Measurements from ENCODE around the gene PON2. TPM values are rescaled to one million over a fixed set of nuclear protein-coding genes. Genes with fewer than 3 reads are reported as not detected.

The PON2 gene
- total RNA-seq, 1 experiment from 2014 or later, result 34.3 TPM

DNA sequence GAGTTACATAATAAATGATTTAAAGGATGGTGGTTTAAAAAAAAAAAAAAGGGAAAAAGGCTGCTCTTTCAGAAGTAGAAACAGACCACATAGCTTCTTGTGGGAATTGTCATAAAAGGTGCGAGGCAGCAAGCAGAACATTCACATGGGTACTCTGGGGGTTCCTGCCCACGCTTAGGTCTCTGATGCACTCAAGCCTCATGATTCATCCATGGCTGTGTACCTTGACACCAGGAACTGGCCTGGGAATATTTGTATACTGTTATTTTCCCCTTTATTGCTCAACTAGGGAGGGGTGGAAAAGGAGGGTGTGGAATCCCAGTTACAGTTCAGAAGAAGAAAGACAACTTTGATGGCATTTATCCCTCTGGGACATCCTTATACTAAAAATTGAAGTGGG, 4.0 kb downstream of the PON2 start:
- H3K4me3 ChIP-seq (ENCODE audit: insufficient read depth, low read depth, low read length), result no peak overlapping the region
- H3K27me3 ChIP-seq (ENCODE audit: control insufficient read depth, insufficient read depth, low read length), result no peaks in the 10 kb centered on the region
- DNase-seq, result no peak
- H3K36me3 ChIP-seq (replicated peaks; ENCODE audit: control insufficient read depth, insufficient read depth, low read length), result no peaks in the 10 kb centered on the region; the same call in 1 of the 2 replicates

DNA sequence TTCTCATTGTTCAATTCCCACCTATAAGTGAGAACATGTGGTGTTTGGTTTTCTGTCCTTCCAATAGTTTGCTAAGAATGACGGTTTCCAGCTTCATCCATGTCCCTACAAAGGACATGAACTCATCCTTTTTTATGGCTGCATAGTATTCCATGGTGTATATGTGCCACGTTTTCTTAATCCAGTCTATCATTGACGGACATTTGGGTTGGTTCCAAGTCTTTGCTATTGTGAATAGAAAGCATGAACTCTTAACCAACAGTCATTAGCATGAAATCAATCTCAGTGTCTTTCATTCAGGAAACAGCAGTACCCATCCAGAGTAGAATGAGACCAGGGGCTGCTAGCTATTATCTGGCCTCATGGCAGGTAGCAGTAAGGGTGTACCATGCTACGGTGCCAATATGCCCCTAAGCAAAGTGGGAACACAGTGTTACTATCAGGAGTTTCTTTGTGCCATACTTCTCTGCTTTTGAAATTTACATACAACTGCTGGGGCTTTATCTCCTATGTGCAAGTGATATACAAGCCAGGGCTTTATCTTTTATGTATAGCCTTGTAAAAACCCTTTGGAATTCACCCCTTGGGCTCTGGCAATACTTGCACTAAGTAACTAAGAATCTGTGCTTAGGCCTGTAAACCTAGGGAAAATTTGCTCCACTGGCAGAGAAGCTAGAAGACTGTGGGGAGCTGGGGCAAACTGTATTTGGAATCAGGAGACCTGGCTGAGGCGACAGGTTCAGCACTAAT, 5.4 kb downstream of the PON2 start:
- Histone ChIP-seq H3K4me3 (ENCODE audit: insufficient read depth, low read depth, low read length) (no peak overlapping the region), H3K27me3 (ENCODE audit: control insufficient read depth, insufficient read depth, low read length) (no peaks in the 10 kb centered on the region), H3K36me3 (replicated peaks; ENCODE audit: control insufficient read depth, insufficient read depth, low read length) (no peaks in the 10 kb centered on the region; the same call in 1 of the 2 replicates)
- DNase-seq, result no peak

DNA sequence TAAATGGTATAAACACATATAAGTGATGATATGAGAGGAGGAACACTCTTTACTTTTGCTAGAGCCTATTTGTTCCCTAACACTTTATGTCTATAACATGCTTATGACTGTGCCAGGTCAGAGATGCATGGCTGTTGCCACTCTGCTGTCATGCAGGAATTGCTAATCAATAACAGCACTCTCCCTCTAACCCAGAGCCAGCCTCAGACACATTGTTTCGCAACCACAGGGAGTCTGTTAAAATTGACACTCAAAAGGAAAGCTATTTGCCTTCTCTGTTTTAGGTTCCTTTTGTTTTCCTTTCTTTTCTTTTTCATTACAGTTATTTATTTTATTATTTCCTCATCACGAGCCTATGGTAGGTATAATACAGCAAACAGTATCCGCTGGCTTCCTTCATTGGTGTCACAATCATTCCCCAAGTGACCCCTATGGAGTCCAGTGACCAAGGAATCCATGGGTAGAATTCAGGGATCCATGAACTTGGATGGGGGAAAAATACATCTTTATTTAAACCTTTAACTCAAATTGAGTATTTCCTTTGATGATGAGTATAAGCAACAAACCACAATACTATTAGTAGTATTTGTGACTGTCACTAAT, 6.8 kb downstream of the PON2 start:
- Histone ChIP-seq H3K27me3 (ENCODE audit: control insufficient read depth, insufficient read depth, low read length) (no peaks in the 10 kb centered on the region), H3K4me3 (ENCODE audit: insufficient read depth, low read depth, low read length) (no peak overlapping the region), H3K36me3 (replicated peaks; ENCODE audit: control insufficient read depth, insufficient read depth, low read length) (no peaks in the 10 kb centered on the region; the same call in 1 of the 2 replicates)
- peak; percentile 11 for DNase-seq

DNA sequence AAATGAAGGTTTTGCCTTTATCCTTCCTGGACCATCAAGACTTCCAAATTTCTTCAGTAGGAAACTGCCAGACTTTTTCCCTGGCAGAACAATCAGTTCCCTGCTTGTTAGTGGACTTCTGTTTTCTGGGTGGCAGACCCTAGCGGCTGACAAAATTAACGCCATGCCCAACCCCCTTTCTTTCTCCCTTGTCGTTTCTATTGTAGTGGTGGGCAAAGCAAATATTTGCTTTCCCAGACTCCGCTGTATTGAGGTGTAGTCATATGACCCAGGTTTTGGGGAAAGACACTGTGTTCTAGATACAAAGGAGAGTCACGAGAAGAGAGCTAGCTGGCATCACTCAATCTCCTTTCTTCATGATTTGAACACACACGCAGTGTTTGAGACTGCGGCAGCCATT, 7.7 kb downstream of the PON2 start:
- Histone ChIP-seq H3K27me3 (ENCODE audit: control insufficient read depth, insufficient read depth, low read length) (no peaks in the 10 kb centered on the region), H3K4me3 (ENCODE audit: insufficient read depth, low read depth, low read length) (no peak overlapping the region), H3K36me3 (replicated peaks; ENCODE audit: control insufficient read depth, insufficient read depth, low read length) (no peaks in the 10 kb centered on the region; the same call in 1 of the 2 replicates)
- DNase-seq, result no peak

- Histone ChIP-seq H3K4me3 (ENCODE audit: insufficient read depth, low read depth, low read length) (no peak overlapping the region), H3K36me3 (replicated peaks; ENCODE audit: control insufficient read depth, insufficient read depth, low read length) (no peaks in the 10 kb centered on the region; the same call in 1 of the 2 replicates), H3K27me3 (ENCODE audit: control insufficient read depth, insufficient read depth, low read length) (no peaks in the 10 kb centered on the region)
- no peak for DNase-seq
Measured at GRCh38 chr7:95425694-95426093, 9.1 kb downstream of the PON2 start.

DNA sequence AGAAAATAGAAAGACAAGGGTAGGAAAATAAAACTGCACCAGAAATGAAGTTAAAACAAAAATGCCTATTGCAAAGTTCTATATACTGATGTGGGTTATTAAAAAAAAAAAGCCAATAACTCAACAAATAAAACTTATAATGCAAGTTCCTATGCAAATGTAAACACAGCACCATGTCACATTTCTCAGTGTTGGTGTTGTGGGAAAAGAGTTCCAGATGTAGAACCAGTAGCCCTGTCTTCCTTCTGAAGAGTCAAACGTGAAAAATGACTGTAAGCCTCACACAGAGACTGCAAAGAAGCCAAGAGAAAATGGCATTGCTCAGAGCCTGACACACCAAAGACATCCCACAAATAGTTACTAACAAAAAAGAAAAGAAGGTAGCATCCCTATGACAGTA, 10.1 kb downstream of the PON2 start:
- H3K4me3 ChIP-seq (ENCODE audit: insufficient read depth, low read depth, low read length), result no peak overlapping the region
- H3K27me3 ChIP-seq (ENCODE audit: control insufficient read depth, insufficient read depth, low read length), result no peaks in the 10 kb centered on the region
- no peaks in the 10 kb centered on the region; the same call in 1 of the 2 replicates for H3K36me3 ChIP-seq (replicated peaks; ENCODE audit: control insufficient read depth, insufficient read depth, low read length)
- no peak for DNase-seq

DNA sequence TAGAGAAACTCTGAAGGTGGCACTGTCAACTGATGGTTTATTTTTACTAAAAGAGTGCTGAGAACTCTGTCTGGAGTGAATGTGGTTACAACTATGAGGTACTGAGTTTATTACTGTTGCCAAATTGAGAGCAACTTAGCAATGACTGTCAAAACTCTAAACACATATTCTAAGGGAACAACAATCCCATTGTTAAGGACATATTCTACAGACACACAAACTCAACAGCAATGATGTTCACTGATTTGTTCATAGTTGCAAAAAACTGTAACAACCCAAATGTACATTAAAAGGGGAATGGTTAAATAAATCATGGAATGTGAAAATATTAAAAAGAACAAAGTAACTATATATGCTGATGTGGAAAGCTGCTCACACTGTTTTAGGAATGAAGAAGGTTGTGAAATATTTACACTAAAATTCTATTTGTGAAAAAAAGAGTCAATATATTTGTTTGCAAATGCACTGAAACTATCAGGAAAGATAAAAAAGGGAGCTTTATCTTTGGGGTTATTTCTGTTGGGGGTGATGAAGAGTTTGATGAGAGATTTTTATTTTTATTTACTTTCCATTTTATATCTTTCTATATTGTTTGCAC, 12.9 kb downstream of the PON2 start:
- Histone ChIP-seq H3K27me3 (ENCODE audit: control insufficient read depth, insufficient read depth, low read length) (no peaks in the 10 kb centered on the region), H3K4me3 (ENCODE audit: insufficient read depth, low read depth, low read length) (no peak overlapping the region), H3K36me3 (replicated peaks; ENCODE audit: control insufficient read depth, insufficient read depth, low read length) (no peaks in the 10 kb centered on the region)
- DNase-seq, result no peak

DNA sequence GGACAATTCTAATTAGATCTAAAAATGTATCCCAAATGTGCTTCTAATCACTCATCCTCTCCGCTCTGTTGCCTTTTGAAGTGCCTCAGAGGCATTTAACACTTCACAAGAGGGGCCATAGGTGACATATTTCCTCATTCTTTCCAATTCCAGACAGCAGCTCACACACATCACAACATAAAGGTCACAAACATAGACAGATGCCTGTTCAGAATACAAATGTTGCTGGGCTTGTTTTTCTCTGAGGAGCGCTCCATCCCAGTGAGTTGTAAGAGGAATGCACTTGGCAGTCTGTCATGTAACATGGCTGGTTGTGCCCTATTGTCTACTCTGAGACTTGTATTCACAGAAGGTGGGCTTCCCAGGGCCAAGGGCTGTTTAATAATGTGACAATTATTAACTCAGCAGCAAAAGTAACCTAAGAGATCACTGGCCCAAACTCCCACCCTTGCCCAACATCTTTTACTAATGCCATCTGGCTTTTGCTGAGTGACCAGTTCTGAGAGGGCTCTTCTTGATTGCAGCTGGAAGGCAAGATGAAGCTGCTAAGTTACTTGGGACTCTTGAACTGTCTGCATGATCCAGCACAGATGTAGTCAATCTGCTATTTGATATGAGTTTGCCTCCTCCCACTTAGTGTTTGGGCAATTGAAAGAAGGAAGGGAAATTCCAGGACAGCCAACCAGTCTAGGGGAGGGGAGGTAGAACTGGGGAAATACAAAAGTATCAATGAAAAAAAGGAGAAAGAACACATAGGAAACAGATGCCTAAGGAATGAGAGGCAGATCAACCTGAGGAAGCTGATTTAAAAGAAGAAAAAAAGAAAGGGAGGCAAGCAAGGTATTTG, 13.6 kb downstream of the PON2 start:
- no peak for DNase-seq
- Histone ChIP-seq H3K4me3 (ENCODE audit: insufficient read depth, low read depth, low read length) (no peak overlapping the region), H3K27me3 (ENCODE audit: control insufficient read depth, insufficient read depth, low read length) (no peaks in the 10 kb centered on the region), H3K36me3 (replicated peaks; ENCODE audit: control insufficient read depth, insufficient read depth, low read length) (no peaks in the 10 kb centered on the region)

DNA sequence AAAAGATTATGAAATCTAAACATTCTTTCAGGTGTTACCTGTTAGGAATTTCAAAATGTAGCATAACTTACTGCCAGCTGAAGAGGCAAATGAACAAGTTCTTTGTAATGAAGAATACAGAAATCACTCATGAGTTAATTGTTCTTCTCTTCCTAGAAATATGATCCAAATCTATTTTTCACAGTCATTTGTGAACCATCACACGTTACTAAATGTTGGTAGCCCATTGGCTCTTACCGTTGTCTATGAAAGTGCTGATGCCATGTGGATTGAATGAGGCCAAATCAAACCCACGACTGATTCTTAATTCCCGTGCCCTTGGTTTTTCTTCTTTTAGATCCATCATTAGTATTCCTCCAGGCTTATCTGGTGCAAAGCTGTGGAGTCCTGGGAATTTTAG, 22.8 kb downstream of the PON2 start:
- DNase-seq, result no peak
- H3K36me3 ChIP-seq (replicated peaks; ENCODE audit: control insufficient read depth, insufficient read depth, low read length), result no peaks in the 10 kb centered on the region; the same call in 1 of the 2 replicates
- H3K4me3 ChIP-seq (ENCODE audit: insufficient read depth, low read depth, low read length), result no peak overlapping the region
- no peaks in the 10 kb centered on the region for H3K27me3 ChIP-seq (ENCODE audit: control insufficient read depth, insufficient read depth, low read length)

- H3K4me3 ChIP-seq (ENCODE audit: insufficient read depth, low read depth, low read length), result no peak overlapping the region
- DNase-seq, result no peak
- no peaks in the 10 kb centered on the region; the same call in 1 of the 2 replicates for H3K36me3 ChIP-seq (replicated peaks; ENCODE audit: control insufficient read depth, insufficient read depth, low read length)
- no peaks in the 10 kb centered on the region for H3K27me3 ChIP-seq (ENCODE audit: control insufficient read depth, insufficient read depth, low read length)
Measured at GRCh38 chr7:95411666-95412065, 23.2 kb downstream of the PON2 start.

DNA sequence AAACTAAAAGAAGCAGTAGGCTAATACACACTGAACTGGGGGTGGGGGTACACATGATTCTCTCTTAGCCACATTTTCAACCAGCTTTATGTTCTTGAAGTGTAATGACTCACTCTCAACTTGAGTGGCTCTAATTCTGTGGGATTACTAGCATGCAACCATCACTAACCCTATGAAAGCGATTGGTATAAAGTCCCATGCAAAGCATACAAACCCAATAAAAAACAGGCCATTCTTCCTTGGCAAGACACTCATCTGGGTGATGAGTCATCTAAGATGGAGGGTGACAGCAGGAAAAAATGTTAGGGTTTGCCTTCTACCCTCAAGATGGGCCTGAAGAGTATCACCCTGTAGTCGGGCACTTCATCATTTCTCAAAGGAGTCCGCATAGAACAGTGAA, 23.8 kb downstream of the PON2 start:
- Histone ChIP-seq H3K4me3 (ENCODE audit: insufficient read depth, low read depth, low read length) (no peak overlapping the region), H3K27me3 (ENCODE audit: control insufficient read depth, insufficient read depth, low read length) (no peaks in the 10 kb centered on the region), H3K36me3 (replicated peaks; ENCODE audit: control insufficient read depth, insufficient read depth, low read length) (no peaks in the 10 kb centered on the region; the same call in 1 of the 2 replicates)
- no peak for DNase-seq

DNA sequence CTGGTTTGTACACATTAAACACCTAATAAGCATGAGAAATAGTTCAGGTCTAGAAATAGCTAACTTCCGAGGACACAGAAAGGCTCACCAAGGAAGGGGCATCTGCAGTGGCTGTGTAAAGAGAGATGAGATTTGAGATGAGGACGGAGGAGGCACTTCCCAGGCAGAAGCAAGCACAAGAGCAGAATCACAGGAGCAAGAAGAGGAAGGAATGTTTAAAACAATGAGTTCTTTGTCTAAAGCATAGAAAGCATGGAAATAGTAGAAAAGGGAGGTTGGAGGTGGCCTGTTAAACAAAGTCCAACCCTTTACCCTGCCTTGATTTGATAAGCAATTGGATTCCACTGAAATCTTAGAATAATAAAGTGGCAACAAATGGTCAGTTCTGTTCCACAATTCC, 27.1 kb downstream of the PON2 start:
- Histone ChIP-seq H3K36me3 (replicated peaks; ENCODE audit: control insufficient read depth, insufficient read depth, low read length) (no peaks in the 10 kb centered on the region; the same call in none of the 2 replicates), H3K27me3 (ENCODE audit: control insufficient read depth, insufficient read depth, low read length) (no peaks in the 10 kb centered on the region), H3K4me3 (ENCODE audit: insufficient read depth, low read depth, low read length) (no peak overlapping the region)
- no peak for DNase-seq

- no peak overlapping the region for H3K4me3 ChIP-seq (ENCODE audit: insufficient read depth, low read depth, low read length)
- no peak for DNase-seq
- no peaks in the 10 kb centered on the region; the same call in none of the 2 replicates for H3K36me3 ChIP-seq (replicated peaks; ENCODE audit: control insufficient read depth, insufficient read depth, low read length)
- H3K27me3 ChIP-seq (ENCODE audit: control insufficient read depth, insufficient read depth, low read length), result no peaks in the 10 kb centered on the region
Measured at GRCh38 chr7:95405800-95406199, 29.0 kb downstream of the PON2 start.

DNA sequence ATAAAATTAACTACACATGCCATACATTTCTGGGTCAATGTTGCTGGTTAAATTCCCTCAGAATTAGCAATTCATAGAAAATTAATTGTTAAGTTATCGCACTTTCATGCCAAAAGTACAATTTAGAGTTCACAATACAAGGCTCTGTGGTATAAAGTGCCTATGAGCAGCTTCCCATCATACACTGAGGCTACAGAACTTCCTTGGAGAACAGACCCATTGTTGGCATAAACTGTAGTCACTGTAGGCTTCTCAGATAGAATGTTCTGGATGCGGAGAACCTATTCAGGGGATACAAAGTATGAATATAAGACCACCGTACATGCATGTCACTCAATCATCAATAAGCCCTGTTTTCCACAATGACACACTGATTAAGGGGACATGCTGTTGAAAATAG, 29.6 kb downstream of the PON2 start:
- no peaks in the 10 kb centered on the region; the same call in none of the 2 replicates for H3K36me3 ChIP-seq (replicated peaks; ENCODE audit: control insufficient read depth, insufficient read depth, low read length)
- H3K27me3 ChIP-seq (ENCODE audit: control insufficient read depth, insufficient read depth, low read length), result no peaks in the 10 kb centered on the region
- H3K4me3 ChIP-seq (ENCODE audit: insufficient read depth, low read depth, low read length), result no peak overlapping the region
- DNase-seq, result no peak

Data from H7 (cell line).